Measurements from ENCODE around the gene DLG5.
A peak's percentile ranks its signal among the peaks of the same experiment; 100 is the strongest.

DLG5 gene, protein sequence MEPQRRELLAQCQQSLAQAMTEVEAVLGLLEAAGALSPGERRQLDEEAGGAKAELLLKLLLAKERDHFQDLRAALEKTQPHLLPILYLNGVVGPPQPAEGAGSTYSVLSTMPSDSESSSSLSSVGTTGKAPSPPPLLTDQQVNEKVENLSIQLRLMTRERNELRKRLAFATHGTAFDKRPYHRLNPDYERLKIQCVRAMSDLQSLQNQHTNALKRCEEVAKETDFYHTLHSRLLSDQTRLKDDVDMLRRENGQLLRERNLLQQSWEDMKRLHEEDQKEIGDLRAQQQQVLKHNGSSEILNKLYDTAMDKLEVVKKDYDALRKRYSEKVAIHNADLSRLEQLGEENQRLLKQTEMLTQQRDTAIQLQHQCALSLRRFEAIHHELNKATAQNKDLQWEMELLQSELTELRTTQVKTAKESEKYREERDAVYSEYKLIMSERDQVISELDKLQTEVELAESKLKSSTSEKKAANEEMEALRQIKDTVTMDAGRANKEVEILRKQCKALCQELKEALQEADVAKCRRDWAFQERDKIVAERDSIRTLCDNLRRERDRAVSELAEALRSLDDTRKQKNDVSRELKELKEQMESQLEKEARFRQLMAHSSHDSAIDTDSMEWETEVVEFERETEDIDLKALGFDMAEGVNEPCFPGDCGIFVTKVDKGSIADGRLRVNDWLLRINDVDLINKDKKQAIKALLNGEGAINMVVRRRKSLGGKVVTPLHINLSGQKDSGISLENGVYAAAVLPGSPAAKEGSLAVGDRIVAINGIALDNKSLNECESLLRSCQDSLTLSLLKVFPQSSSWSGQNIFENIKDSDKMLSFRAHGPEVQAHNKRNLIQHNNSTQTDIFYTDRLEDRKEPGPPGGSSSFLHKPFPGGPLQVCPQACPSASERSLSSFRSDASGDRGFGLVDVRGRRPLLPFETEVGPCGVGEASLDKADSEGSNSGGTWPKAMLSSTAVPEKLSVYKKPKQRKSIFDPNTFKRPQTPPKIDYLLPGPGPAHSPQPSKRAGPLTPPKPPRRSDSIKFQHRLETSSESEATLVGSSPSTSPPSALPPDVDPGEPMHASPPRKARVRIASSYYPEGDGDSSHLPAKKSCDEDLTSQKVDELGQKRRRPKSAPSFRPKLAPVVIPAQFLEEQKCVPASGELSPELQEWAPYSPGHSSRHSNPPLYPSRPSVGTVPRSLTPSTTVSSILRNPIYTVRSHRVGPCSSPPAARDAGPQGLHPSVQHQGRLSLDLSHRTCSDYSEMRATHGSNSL (N-terminal part only)

DNA sequence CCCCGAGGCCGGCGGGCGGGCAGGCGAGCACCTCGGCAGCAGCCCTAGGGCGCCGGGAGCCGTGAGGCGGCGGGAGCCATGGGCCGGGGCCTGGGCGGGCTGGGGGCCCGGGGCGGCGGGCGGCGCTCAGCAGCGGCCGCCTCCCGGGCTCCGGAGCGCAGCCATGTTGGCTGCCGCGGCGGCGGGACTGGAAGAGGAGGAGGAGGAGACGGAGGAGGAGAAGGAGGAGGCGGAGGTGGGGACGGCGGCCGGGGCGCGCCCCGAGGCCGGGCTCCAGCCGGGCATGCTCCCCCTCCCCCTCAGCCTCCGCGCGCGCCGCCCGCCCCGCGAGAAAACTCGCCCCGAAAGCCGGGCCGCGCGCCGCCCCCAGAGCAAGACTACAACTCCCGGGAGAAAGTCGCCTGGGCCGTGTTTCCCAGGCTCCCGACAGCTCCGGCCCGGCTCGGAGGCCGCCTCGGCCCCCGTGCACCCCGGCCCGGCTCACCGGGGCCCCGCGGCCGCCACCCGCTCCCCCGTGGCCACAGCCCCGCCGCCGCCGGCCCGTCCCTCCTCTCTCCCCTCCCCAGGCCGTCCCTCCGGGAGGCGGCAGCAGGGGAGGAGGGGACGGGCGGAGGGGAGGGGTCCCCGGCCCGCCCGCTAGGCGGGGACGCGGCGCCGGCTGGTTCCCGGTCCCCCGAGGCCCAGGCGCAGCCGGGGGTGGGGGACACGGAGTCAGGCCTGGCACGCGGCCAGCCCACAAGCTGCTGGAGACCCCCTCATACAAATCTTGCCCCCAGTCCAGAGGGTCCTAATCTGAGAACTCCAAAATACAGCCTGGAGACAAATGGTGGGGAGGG lies at the start of gene DLG5:
TSS of gene DLG5 (minus strand) at position 190 of the 836 bp plus-strand sequence. CDS start 235 bp downstream, outside the sequence.
- DNase-seq = peak; percentile 14

DNA sequence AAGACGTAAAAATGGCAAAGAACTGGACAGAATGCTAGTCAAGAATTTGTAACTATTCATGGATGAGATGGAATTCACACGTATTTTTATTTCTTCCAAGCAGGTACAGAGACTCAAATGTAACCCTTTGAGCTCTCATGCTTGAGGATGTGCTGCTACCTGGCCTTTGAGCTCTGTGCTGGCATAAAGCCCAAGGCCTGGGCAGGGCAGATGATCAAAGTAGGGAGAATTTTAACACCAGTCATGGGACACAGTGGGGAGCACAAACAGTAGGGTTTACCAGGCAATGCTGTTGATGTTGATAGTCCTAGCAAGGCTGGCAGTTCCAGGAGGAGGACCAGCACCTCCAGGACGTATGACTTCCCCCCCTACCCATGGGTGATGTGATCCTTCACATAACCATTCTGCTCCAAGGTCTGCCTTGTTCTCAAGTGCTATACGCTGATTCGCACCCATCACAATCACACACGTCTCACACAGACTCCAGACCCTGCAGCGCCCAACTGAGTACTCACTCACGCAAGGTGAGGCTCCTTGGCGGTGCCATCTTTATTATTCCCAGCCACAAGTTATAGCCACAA lies 48.6 kb upstream of the DLG5 start:
- no peak for DNase-seq

DNA sequence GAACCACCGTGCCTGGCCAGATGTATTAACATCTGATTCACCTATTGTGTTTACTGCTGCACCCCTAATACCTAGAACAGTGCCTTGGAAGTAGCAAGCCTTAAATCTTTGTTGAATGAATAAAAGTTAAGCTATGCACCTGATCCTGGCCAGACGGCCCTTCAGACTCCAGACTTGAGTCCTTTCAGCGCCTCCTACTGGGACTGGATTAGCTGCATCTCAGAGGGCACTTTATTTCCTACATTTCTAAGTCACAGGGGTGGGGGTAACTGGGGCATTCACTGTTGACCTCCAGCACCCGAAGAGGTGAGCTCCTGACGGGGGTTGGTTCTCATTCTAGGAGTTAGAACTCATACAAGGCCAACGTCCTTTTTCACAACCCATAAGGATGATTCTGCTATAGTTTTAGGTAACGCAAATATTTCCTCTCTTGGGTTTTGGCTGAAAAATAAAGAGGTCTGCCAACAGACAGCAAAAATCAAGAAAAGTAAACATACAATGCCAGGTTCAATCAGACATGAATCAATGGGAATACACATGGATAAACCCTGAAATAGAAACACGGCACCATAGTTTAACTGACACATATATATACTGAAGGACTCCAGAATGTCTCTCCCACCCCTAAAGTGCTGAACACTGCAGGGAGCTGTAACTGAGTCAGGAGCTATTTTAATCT lies 48.0 kb upstream of the DLG5 start:
- DNase-seq = peak; percentile 10

DNA sequence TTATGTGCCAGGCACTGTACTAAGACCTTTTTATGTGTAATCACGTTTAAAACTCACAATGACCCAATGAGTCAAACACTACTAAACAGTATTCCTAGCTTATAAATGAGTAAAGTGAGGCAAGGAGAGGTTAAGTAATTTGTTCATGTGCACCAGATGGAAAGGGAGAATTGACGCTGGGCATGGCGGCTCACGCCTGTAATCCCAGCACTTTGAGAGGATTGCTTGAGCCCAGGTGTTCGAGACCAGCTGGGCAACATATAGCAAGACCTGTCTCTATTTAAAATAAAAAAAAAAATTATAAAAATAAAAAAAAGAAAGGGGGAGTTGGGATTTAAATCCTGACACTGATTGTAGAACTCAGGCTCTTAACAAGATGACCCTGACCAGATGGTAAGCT lies 46.7 kb upstream of the DLG5 start:
- no peak for DNase-seq

DNA sequence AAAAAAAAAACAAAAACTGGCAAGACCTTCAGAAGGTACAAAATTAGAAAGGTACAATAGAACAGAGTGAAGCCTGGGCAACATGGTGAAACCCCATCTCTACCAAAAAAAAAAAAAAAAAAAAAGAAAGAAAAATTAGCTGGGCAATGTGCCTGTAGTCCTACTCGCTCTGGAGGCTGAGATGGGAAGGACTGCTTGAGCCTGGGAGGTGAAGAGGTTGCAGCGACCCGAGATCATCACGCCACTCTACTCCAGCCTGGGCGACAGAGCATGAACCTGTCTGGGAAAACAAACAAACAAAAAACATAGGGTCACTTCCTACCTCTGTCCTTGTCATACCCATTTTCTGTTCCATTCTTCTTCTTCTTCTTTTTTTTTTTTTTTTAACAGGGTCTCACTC lies 45.6 kb upstream of the DLG5 start:
- no peak for DNase-seq

DNA sequence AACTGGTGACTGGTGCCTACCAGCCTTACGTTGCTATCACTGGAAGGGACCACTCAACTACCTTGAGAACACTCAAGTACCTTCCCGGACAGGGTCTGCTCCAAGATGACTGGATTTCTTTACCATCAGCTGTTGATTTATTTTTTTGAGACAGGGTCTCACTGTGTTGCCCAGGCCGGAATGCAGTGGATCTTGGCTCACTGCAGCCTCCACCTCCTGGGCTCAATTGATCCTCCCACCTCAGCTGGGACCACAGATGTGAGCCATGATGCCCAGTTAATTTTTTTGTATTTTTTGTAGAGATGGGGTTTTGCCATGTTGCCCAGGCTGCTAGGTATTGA lies 45.2 kb upstream of the DLG5 start:
- no peak for DNase-seq

DNA sequence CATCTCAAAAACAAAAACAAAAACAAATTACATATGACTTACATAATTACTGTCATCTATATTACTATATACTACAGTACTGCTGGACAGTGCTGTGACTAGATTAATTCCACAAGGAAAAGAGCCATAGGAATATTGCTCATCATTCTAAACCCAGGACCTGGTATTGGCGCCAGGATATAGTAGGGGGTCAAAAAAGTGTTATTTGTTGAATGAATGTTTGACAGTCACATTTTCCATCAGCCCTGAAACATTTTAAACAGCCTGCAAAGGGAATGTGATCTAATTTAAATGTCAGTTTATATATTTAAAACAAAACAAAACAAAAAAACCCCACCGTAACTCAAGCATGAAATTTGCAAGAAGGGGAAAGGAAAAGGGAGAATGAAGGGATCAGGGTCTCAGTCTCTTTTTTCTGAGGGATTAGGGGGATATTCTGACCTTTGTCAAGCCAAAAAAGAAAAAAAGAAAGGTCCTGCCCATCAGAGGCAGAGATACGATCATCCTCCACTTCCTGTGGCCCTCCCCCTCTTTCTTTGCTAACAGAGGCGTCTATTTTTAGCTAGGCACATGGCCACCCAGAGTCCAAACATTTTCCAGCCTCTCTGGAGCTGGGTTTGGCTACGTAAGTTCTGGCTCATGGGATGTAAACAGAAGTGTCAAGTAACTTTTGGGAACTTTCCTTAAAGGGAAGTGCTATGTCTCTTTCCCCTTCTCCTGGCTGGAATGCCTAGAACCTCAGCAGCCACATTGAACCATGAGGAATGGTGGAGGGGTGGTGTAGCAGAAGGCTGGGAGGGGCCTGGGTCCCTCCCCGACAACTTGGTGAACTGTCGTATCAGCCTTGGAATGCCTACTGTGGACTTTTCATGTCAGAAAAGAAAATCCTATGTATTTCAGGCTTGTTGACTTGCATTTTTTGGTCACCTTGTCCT lies 44.6 kb upstream of the DLG5 start:
- peak; percentile 24 for DNase-seq

DNA sequence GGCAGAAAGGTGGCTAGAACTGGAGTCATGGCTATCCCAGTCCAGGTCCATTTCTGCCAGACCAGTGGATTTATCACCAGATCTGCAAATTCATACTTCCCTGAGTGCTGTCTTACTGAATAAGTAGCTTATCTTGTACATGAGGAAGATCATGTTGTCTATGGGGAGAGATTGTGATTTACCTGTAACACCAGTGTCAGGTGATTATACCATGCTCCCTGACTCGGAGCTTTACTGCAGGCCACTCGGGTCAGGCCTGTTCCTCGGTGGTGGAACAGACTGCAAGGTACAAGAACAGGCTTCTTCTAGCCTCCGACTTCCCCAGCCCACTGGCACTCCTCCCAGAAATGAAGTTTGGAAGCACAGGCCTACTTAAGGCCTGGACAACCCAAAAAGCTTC lies 42.6 kb upstream of the DLG5 start:
- no peak for DNase-seq

DNA sequence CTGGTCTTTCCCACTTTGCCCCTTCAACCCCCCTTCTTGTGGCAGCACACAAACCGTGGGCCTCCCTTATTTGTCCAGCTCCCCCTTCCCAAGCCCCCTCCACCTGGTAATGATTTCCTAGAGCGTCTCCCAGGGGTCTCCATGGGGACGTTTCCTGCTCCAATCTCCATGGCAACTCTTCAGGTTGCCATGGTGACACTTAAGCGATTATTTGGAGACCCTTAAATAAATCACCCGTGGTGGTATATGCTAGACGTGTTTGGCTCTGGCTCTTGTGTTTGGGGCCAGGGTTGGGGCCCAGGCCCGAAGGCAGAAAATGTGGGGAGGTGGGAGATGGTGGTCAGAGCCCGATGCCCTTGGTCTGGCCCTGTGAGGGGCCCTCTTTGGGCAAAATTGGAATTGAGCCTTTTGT lies 41.1 kb upstream of the DLG5 start:
- no peak for DNase-seq

DNA sequence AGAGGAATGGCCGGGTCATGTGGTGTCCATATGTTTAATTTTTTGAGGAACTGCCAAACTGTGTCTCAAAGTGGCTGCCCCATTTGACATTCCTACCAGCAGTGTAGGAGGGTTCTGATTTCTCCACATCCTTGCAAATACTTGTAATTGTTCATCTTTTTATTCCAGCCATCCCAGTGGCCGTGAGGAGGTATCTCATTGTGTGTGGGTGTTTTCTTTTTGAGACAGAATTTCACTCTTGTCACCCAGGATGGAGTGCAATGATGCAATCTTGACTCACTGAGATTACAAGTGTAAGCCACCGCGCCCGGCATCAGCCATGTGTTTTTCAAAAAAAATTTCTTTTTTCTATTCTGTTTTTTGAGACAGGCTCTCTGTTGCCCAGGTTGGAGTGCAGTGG lies 38.7 kb upstream of the DLG5 start:
- no peak for DNase-seq

DNA sequence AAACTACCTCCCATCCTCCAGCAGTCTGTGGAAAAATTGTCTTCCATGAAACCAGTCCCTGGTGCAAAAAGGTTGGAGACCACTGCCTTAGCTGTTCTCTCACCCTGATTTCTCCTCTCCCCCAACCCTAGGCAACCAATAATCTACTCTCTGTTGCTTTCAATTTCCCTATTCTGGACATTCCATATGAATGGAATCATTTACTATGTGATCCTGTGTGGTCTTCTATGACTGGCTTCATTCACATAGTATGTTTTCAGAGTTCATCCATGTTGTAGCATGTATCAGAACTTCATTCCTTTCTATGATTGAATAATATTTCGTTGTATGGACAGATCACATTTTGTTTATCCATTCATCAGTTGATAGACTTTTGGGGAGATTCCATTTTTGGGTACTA lies 38.3 kb upstream of the DLG5 start:
- no peak for DNase-seq

DNA sequence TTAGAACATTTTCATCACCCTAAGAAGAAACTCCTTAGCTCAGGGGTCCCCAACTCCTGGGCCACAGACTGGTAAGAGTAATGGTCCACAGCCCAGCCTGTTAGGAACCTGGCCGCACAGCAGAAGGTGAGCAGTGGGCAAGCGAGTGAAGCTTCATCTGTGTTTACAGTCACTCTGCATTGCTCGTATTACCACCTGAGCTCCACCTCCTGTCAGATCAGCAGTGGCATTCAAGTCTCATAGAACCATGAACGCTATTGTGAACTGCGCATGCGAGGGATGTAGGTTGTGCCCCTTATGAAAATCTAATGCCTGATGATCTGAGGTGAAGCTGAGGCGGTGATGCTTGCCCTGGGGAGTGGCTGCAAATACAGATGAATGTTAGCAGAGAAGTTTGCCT lies 37.3 kb upstream of the DLG5 start:
- no peak for DNase-seq

DNA sequence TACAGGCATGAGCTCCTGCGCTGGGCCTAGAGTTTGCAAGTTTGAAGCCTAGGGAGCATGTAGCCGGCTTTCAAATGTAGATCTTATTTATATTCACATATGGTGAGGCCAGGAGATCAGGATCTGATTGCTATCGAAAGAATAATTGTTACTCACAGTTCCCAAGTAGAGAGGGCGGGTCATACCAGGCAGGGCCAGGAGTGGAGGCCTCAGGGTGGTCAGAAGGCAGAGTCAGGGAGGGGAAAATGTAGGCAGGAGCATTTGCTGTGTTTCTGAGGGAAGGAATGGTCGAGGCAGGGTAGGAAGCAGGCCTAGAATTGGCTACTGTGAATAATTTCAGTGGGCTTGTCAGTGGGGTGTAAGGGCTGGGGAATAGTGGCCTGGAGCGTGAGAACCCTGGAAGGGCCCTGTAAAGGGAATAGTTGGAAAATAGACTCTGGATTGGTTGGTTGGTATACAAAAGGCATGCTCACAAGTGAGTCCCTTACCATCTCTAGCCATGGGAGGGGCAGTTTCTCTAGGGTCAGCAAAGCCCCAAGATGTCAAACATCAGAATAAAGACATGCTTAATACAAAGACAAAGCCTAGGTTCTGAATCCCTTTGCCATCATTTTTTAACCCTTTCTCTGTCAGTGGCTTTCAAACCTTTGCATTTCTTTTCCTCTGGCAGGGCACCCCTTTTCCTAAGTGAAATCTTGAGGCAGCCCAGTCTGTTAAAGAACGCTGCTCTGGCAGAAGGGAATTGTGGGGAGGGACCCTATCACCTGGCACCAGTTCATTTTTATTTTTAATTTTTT lies 36.0 kb upstream of the DLG5 start:
- no peak for DNase-seq

DNA sequence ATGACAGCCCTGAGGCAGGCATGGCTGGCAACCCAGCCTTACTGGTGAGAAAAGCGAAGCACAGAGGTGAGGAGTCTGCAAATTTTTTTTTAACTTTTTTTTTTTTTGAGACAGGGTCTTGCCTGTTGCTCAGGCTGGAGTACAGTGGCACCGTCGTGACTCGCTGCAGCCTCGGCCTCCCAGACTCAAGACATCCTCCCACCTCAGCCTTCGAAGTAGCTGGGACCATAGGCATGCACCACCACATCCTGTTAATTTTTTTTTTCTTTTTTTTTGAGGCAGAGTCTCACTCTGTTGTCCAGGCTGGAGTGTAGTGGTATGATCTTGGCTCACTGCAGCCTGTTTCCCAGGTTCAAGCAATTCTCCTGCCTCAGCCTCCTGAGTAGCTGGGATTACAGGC lies 35.1 kb upstream of the DLG5 start:
- no peak for DNase-seq

DNA sequence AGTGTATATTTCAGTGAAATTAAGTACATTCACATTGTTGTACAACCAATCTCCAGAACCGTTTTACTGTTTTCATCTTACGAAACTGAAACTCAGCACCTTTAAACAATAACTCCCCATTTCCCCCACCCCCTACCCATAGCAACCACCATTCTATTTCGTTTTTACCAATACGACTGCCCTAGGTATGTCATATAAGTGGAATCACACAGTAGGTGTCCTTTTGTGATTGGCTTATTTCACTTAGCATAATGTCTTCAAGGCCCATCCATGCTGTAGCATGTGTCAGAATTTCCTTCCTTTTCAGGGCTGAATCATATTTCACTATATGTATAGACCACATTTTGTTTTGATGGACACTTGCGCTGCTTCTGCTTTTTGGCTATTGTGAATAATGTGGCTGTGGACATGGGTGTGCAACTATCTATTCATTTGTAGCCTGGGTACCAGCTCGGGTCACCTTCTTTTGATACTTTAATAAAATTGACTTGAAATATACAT lies 34.3 kb upstream of the DLG5 start:
- DNase-seq = no peak

DNA sequence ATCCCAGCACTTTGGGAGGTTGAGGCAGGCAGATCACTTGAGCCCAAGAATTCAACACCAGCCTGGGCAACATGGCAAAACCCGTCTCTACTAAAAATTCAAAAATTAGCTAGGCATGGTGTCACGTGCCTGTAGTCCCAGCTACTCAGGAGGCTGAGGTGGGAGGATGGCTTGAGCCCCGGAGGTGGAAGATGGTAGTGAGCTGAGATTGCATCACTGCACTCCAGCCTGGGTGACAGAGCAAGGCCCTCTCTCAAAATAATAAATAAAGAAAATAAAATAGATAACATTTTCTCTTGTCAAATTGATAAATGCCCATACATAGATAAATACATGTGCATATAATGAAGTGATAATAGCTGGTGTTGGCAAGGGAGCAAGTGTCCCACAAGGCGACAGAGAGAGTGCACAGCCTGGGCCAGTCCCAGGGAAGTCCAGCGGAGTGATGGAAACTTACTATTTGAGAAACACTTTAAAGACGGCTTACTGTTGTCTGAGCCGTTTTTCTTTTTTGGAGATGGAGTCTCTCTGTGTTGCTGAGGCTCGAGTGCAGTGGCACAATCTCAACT lies 33.4 kb upstream of the DLG5 start:
- no peak for DNase-seq

DNA sequence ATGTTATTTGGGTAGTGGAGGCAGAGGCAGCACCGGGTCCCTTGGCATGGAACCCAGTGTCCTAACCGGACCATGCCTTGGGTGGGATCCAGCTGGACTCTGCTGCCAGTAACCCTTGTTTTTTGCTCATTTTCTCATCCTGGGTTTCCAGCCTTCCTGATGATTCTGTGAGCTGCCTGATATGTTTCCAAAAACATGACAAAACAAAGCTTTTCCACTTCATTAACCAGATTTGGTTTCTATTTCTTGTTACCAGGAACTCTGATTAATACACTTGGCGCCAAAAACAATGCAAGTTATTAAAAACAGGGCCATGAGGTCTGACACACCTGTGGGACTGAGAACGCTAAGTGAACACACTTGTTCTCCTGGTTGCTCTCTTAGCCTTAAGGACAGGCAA lies 32.8 kb upstream of the DLG5 start:
- DNase-seq = no peak

DNA sequence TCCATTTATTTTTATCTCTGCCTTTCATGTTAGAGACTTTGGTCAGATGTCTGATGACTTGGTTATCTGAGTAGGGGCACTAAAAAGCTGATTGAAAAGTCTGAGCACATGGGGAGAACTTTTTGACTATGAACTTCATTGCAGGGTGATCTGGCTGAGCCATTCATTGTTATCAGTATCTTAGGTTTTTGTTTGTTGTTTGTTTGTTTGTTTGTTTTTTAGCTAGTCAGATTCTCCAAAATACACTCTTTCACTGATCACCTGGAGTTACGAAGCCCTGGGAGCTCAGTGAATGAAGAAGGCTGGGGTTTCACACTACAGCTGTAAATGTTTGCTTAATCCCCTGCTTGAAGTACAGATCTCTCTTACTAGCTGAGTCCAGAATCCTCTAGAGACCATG lies 28.6 kb upstream of the DLG5 start:
- no peak for DNase-seq

DNA sequence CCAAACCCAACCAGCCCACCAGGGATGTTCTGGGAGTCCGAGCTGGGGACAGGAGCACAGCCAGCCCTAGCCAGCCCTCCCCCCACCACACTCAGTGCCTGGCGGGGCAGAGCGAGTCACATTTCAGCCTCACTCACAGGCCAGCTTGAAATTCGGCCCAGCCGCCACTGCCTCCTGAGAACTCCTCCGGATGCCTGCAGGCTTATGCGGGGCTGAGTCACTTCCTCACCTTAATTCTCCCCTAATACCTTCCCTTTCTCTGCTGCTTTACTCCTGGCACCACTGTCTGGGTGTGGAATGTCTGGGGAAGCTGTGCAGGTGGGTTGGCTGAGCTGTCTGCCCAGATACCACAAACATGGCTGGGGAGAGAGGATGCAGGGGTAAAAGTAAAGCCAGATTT lies 22.6 kb upstream of the DLG5 start:
- no peak for DNase-seq
